HG03565 (cell line): ENCODE data around the gene DDX46.
"Not testable (repeated sequence)": the region's sequence is repeated elsewhere in the genome, so short reads cannot be mapped to it uniquely, and the experiment has no call there.

ENCODE experiments used
- ATAC-seq: cut with Tn5 transposase; IDR thresholded peaks from one replicate; pipeline ENCODE4 v1.9.1; 2021; ENCODE audit warnings: mild to moderate bottlenecking, moderate library complexity; ENCODE audit not compliant: unreplicated experiment

Gene DDX46

DNA sequence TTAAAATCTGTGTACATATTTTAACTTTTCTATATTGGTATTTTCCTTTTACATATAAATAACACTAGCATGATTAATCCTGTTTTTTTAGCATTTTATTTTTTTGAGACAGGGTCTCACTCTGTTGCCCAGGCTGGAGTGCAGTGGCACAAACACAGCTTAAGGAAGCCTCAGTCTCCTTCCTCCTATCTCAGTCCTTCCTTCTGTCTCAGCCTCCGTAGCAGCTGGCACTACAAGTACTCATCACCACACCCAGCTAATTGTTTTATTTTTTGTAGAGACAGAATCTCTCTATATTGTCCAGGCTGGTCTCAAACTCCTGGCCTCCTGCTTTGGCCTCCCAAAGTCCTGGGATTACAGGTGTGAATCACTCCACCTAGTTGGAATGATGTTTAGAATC is 85.7 kb downstream of the DDX46 start:
- ATAC-seq, result no peak

- no peak for ATAC-seq
Observed at GRCh38 chr5:134845335-134845851, 86.8 kb downstream of the DDX46 start.

GRCh38 chr5:134845852-134846640 is 87.5 kb downstream of the DDX46 start, which contains the start of gene C5orf24:
TSS of gene C5orf24 (plus strand) at chr5:134845968. CDS start at chr5:134854901, 8,933 bp downstream.
- ATAC-seq, result peak; percentile 96

DNA sequence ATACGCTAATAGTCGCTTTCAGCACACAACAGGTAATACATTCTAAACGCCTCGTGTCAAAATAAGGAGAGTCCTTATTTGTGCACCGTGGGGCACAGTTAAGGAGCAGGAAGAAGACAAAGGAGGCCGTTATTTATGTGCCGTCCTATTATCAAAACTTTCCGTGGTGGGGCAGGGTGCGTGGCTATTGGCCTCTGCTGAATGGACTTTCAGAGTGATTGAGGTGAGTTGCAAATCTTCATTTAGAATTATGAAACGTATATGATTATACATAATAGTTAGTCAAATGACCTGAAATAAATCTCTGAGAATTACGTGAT is 88.0 kb downstream of the DDX46 start:
- ATAC-seq, result no peak

GRCh38 chr5:134849434-134849933 is 90.9 kb downstream of the DDX46 start:
- not testable (repeated sequence) for ATAC-seq

GRCh38 chr5:134851307-134851923 is 92.8 kb downstream of the DDX46 start:
- ATAC-seq, result no peak

- ATAC-seq, result not testable (repeated sequence)
Observed at GRCh38 chr5:134856465-134856864, 97.9 kb downstream of the DDX46 start.

- ATAC-seq, result no peak
Observed at GRCh38 chr5:134857401-134857800, 98.8 kb downstream of the DDX46 start.

GRCh38 chr5:134864707-134865106 is 106.1 kb downstream of the DDX46 start:
- no peak for ATAC-seq

DNA sequence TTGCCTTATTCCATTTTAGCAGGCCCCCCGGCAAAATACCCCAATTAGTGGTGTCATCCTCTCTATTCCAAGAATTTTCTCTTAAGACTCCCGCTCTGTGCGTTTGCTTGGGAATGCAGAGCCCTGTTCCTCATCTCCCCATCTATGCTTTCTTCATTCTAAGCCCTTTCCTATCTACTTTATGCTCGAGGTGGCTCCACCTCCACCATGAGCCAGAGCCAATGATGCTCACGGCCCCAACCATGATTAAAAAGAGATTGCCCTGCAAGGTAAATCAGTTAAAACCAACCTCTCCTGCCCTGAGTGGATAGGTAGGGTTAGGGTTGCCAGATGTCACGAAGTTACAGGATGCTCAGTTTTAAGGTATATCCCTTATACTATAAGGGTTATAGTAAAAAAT is 114.9 kb downstream of the DDX46 start:
- ATAC-seq, result no peak

- ATAC-seq, result peak; percentile 77
Observed at GRCh38 chr5:134873987-134874830, 115.6 kb downstream of the DDX46 start, which contains the start of gene TXNDC15. TSS of gene TXNDC15 (plus strand) at chr5:134874371. CDS start at chr5:134874428, 57 bp downstream.

- peak; percentile 7 for ATAC-seq
Observed at GRCh38 chr5:134874831-134875655, 116.5 kb downstream of the DDX46 start.

DNA sequence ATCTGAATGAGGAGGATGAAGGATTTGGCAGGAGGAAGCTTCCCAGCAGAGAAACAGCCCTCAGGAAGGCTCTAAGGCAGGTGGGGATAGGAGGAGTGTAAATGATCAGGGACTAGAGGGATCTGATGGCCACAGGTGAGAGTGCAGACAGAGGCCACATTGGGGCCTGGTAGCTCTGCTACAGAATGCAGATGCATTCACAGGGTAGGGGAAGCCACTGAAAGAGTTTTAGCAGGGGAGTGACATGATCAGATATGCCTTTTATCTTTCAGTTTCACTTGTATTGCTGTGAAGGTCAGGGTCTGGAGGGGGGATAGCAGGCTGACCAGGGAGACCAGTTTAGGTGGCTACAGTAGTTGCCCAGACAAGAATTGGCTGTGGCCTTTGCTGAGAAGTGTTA is 118.6 kb downstream of the DDX46 start:
- peak; percentile 34 for ATAC-seq

DNA sequence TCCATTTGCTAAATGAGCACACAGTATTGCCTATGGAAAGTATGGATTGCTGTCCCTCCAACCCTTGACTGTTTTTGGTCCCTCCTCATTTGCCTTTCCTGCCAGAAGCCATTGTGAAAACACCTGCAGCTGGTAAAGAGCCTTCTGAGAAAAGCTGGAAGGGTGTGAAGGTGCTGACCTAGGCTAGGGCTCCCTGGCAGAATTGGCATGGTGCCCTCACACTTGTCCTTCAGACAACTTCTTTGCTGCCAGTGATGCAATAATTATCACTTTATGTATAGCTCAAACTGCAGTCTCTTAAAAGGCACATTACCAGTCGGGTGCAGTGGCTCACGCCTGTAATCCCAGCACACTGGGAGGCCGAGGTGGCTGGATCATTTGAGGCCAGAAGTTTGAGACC is 119.8 kb downstream of the DDX46 start:
- ATAC-seq, result no peak

- no peak for ATAC-seq
Observed at GRCh38 chr5:134879456-134879855, 120.9 kb downstream of the DDX46 start.
